Heart left ventricle (tissue), 16 donors: ENCODE results near the gene PPP1R12B. TPM values are rescaled to one million over a fixed set of nuclear protein-coding genes. Genes with fewer than 3 reads are reported as not detected.

ENCODE experiments used
- ATAC-seq, 4 donors: fragments of 200-7000 bp; cut with Tn5 transposase; one replicate each; pipeline ENCODE4 v1.9.1; 2020 to 2022; ENCODE audit warnings: moderate library complexity in 4 of 4, mild to moderate bottlenecking in 3 of 4, moderate number of reproducible peaks in 1 of 4
- DNase-seq, 5 donors: peaks; one replicate each; pipeline ENCODE4 v3.0.0-alpha.2; 2020
- H3K27ac ChIP-seq, 12 donors: fragments of 200-600 bp; sonication (generic) in 4 of 12; one replicate each; pipeline versions ENCODE4 v1.5.0 to v1.8.0; 2016 to 2022; ENCODE audit warnings: mild to moderate bottlenecking in 2 of 12
- H3K27me3 ChIP-seq, 9 donors: fragments of 200-600 bp; sonication (generic) in 2 of 9; one replicate each; pipeline versions ENCODE4 v1.5.1 to v1.8.0; 2016 to 2022; ENCODE audit warnings: mild to moderate bottlenecking in 3 of 9
- H3K36me3 ChIP-seq, 9 donors: fragments of 200-600 bp; sonication (generic) in 2 of 9; one replicate each; pipeline versions ENCODE4 v1.5.0 to v1.8.0; 2018 to 2022; ENCODE audit warnings: mild to moderate bottlenecking in 2 of 9
- H3K4me1 ChIP-seq, 12 donors: fragments of 200-600 bp; sonication (generic) in 4 of 12; one replicate each; pipeline versions ENCODE4 v1.5.0 to v1.8.0; 2016 to 2022; ENCODE audit warnings: mild to moderate bottlenecking in 3 of 12
- H3K4me3 ChIP-seq, 12 donors: fragments of 200-600 bp; sonication (generic) in 4 of 12; one replicate each; pipeline versions ENCODE4 v1.5.0 to v1.8.0; 2017 to 2022; ENCODE audit warnings: mild to moderate bottlenecking in 9 of 12, moderate library complexity in 4 of 12
- H3K9me3 ChIP-seq, 12 donors: fragments of 200-600 bp; sonication (generic) in 4 of 12; one replicate each; pipeline versions ENCODE4 v1.5.0 to v1.8.0; 2016 to 2022; ENCODE audit warnings: mild to moderate bottlenecking in 1 of 12
- POLR2A ChIP-seq, 2 donors: fragments of 450-650 bp; IDR thresholded peaks; one replicate each; pipeline ENCODE4 v1.6.1; 2017; ENCODE audit warnings: antibody characterized with exemption in 2 of 2, mild to moderate bottlenecking in 2 of 2, moderate library complexity in 2 of 2
- WGBS, 4 donors: extraction: QIAGEN DNeasy Blood & Tissue Kit in 2 of 4; methylation state at CpG; one replicate each; pipeline versions ENCODE4 v1.1.5 to v1.1.7; 2013 to 2018; 5-methylcytosine and 5-hydroxymethylcytosine counted together
- intact Hi-C, 10 donors: fragments of 100-400 bp; cut with DNase I; formaldehyde crosslinking; loops; one replicate each; pipeline versions ENCODE4 v1.11.1 to v1.14.2; 2022
- polyA plus RNA-seq, 2 donors: library from polyadenylated mRNA; stranded (reverse); fragments of 200-250 nt; gene quantifications; one replicate each; pipeline ENCODE4 v1.2.3, GENCODE V29; 2013
- total RNA-seq, 9 donors: library from RNA; depleted of rRNA in 2 of 9; stranded (reverse); fragments of >200 nt in 2 of 9; fragmentation: NEBNext Ultra II Directional in 3 of 9; extraction: Animal tissue kit (Norgen Biotek cat#: 25700) in 3 of 9; gene quantifications; one replicate each; pipeline versions ENCODE4 v1.1.0 to v1.2.4, GENCODE V29; 2016 to 2023
- TF ChIP-seq, protein P1 (sequence below), 12 donors: fragments of 200-600 bp; sonication (generic) in 4 of 12; IDR thresholded peaks; one replicate each; pipeline versions ENCODE4 v1.5.0 to v1.8.0; 2018 to 2022; ENCODE audit warnings: antibody characterized with exemption in 12 of 12, mild to moderate bottlenecking in 5 of 12
- donor health status: ischemic (EF 13 %, LVEDD 7.1; RV severe dilation, severe dysfunction).
- donor health status: healthy with polysubstance abuse.
- donor health status: DM: no; HTN: yes; CAD: no.
- donor health status: DM: no; HTN: no; CAD: no.
- donor health status: ischemic (EF 25% LVEDD 6.9; RV normal size, moderate dysfunction).
- donor health status: ischemic (EF 25% LVEDD 5.7; RV mildly dilated, moderate dysfunction).
- donor health status: healthy.
- donor health status: DM: yes; HTN: yes; CAD: no.
- donor health status: ischemic (EF 35%, LVEDD 5.7; RV mildly dilated, moderate dysfunction).
- donor health status: nonischemic (EF 11% LVEDD 7.7; RV severe dilation, severe dysfunction).
- donor health status: DM: yes; HTN: yes; CAD: no.
- donor health status: PGD.
- donor health status: ischemic (EF 29% LVEDD 5.4; RV normal size, mild dysfunction).
- donor health status: nonischemic (EF 23%, LVEDD 6.1; RV moderate dilation, normal function).

The PPP1R12B gene
- total and polyA plus RNA-seq, 11 donors = 49.9 to 972 (median 559) TPM

DNA sequence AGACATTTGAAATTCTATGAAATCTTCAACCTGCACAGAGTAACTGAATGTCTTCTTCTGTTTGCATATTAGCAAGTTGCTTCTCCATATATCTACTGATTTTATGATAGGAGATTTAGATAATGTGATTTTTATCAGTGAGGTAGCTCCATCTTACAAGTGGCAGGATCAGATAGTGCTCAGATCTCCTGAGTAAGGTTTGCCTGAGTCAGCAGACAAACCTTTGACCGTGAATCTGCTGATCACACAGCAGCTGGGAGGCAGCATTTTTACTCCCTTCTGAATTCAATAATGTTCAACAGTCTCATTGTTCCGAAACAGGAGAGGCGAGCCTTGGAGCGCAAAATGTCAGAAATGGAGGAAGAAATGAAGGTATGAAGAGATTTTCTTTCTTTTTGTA lies 220.3 kb downstream of the PPP1R12B start:
- ATAC-seq (no peak), DNase-seq (no peak)
- intact Hi-C loops = loop anchor here in 3 of 10 donors (5.0 to 10.0 kb wide), 3 partner anchors 54 to 67 kb away; no protein-coding TSS in a partner anchor
- H3K9me3 ChIP-seq = no peaks in the 10 kb centered on the region
- peaks cover 3 to 100% (median 59%) of the 10 kb centered on the region in 9 donors for H3K36me3 ChIP-seq
- H3K4me1 ChIP-seq = peaks cover 0 to 85% (median 36%) of the 10 kb centered on the region in 12 donors
- WGBS, 4 donors = 69 to 84% (median 78%) methylated on average over 4 of the region's 4 CpGs
- H3K27ac ChIP-seq = peak overlapping the region in 7 of 12 donors; percentile 15 to 78 (median 44)
- H3K27me3 ChIP-seq = no peaks in the 10 kb centered on the region
- TF ChIP-seq, protein P1, sequence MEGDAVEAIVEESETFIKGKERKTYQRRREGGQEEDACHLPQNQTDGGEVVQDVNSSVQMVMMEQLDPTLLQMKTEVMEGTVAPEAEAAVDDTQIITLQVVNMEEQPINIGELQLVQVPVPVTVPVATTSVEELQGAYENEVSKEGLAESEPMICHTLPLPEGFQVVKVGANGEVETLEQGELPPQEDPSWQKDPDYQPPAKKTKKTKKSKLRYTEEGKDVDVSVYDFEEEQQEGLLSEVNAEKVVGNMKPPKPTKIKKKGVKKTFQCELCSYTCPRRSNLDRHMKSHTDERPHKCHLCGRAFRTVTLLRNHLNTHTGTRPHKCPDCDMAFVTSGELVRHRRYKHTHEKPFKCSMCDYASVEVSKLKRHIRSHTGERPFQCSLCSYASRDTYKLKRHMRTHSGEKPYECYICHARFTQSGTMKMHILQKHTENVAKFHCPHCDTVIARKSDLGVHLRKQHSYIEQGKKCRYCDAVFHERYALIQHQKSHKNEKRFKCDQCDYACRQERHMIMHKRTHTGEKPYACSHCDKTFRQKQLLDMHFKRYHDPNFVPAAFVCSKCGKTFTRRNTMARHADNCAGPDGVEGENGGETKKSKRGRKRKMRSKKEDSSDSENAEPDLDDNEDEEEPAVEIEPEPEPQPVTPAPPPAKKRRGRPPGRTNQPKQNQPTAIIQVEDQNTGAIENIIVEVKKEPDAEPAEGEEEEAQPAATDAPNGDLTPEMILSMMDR (IDR thresholded peaks at IDR 0.05) = no peak
- no peak for TF ChIP-seq POLR2A (IDR thresholded peaks at IDR 0.05)
- H3K4me3 ChIP-seq = no peak overlapping the region

DNA sequence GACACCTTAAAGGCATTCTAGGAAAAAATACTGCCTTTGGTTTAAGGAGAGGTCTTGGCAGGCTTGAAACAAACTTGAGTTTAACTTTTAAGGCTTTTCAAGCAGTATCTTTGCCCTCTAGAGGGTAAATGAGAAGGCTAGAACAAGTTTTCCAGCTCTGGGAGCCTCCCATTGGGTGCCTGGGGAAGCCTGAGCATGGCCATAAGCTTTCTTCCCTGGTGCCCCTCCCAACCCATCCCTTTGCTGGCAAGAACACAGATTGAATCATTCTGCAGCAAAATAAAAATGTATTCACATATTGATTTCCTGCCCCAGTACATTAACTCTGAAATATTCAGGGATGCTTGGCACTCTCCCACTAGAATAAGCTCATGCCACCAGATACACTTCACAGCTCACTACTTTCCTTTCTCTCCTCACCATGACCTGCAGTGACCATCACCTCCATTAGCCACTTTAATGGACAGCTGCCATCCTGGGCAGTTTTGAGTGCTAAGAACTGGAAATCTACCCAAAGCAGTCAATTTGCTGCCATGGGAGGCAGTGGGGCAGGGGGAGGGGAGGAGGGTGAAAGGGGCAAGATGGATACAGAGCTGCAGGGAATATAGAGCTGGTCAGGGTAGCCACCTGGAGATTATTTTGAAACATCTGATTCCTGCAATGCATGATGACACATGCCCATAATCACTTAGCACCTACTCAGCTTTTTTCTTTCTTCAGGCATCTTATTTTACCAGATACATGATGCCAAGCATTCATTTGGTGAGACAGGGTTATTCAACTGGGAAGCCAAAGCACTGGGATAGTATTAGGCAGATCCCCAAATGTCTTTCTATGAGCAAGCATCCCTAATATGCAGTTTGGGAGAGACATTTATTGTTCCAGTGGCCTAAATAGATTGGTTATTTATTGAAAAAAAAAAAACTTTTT lies 221.2 kb downstream of the PPP1R12B start:
- peaks cover 0 to 84% (median 35%) of the 10 kb centered on the region in 12 donors for H3K4me1 ChIP-seq
- H3K27ac ChIP-seq = peak overlapping the region in 3 of 12 donors; percentile 9 to 78 (median 35)

DNA sequence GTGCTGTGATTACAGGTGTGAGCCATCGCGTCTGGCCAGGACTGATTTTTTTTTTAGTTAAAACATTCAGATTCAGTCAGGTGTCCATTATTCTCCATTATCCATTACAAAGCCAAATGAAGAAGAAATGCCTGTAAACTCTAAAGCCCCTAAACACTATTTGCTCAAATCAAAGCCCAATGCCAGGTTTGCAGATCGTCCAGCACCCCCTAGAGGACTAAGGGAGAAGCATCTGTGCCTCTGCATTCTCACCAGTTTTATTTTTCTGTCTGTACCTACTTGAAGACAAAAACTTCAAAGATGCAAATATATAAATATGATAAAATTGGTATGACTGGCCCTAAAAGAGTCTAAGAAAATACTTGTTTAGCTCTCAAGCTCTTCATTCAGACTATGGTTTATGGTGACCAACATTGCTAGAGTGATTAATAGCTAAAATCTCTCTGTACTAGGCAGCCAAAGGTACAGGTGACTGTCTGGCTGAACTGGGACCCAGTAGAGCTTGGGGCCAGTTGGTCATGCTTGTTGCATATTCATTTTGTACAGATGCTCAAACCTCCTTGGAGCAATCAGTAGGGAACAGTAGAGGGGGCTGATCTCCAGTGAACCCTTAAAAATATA lies 223.3 kb downstream of the PPP1R12B start:
- Histone ChIP-seq H3K9me3 (no peaks in the 10 kb centered on the region), H3K36me3 (peaks cover 0 to 97% (median 51%) of the 10 kb centered on the region in 9 donors), H3K27ac (peak overlapping the region in 1 of 12 donors; percentile 78), H3K4me3 (no peak overlapping the region), H3K27me3 (no peaks in the 10 kb centered on the region), H3K4me1 (peaks cover 0 to 81% (median 29%) of the 10 kb centered on the region in 12 donors)
- ATAC-seq (no peak), DNase-seq (no peak)
- intact Hi-C loops = loop anchor here in 7 of 10 donors (5.0 to 10.0 kb wide), 5 partner anchors 57 to 227 kb away; partner anchors contain the start of genes PPP1R12B (in 1 of the 7), SYT2 (in 1 of the 7) and UBE2T (in 1 of the 7)
- TF ChIP-seq, protein P1 (IDR thresholded peaks at IDR 0.05) = peak; percentile 54 to 85 (median 71)
- no peak for TF ChIP-seq POLR2A (IDR thresholded peaks at IDR 0.05)
- WGBS, 4 donors = 52 to 62% (median 57%) methylated on average over 3 of the region's 3 CpGs

More for the DNA sequence above, 221.2 kb downstream of the PPP1R12B start:
- DNase-seq (no peak), ATAC-seq (no peak)
- H3K9me3 ChIP-seq = no peaks in the 10 kb centered on the region
- no peak for TF ChIP-seq POLR2A (IDR thresholded peaks at IDR 0.05)
- TF ChIP-seq, protein P1 (IDR thresholded peaks at IDR 0.05) = no peak
- intact Hi-C loops = loop anchor here in 9 of 10 donors (5.0 to 10.0 kb wide), 5 partner anchors 55 to 225 kb away; partner anchors contain the start of genes PPP1R12B (in 1 of the 9), SYT2 (in 1 of the 9) and UBE2T (in 1 of the 9)
- no peak overlapping the region for H3K4me3 ChIP-seq
- H3K36me3 ChIP-seq = peaks cover 3 to 100% (median 52%) of the 10 kb centered on the region in 9 donors
- no peaks in the 10 kb centered on the region for H3K27me3 ChIP-seq
